ENCODE results near the gene BARHL1.

Gene BARHL1

DNA sequence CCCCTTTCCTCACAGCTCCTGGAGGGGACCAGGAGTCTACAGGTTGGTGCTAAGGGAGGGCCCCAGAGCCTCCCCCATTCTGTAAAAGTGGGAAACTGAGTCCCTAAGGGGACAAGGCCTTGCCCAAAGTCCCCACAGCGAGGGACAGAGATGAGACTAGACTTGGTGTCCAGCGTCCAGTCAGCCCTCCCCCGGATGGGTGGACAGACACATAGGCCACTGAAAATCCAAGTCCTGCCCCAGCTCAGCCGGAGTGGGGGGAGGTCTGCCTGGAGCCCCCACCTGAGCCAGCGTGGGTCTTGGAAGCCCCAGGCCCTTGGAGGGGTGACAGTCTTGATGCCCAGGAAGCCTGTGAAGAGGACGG, 5.2 kb downstream of the BARHL1 start:
- DNase-seq (ENCODE audit: low read depth), result no peak

DNA sequence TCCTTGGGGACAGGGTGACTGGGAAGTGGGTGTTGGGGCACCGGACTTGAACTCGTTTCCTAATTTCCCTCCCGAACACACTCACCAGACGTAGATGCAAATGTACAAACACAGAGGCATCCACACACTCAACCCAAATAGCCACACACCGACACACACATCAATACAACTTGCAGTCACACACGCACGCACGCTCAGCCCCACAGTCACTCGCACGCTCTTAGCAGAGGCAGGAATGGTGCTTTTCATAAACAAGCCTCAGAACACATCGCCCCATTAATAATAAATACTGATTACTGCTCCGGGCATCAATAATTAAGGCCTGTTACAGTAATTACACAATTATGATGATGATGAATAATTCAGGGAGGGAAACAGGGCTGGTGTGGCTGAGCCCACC, 5.7 kb downstream of the BARHL1 start:
- no peak for DNase-seq (ENCODE audit: low read depth)

DNA sequence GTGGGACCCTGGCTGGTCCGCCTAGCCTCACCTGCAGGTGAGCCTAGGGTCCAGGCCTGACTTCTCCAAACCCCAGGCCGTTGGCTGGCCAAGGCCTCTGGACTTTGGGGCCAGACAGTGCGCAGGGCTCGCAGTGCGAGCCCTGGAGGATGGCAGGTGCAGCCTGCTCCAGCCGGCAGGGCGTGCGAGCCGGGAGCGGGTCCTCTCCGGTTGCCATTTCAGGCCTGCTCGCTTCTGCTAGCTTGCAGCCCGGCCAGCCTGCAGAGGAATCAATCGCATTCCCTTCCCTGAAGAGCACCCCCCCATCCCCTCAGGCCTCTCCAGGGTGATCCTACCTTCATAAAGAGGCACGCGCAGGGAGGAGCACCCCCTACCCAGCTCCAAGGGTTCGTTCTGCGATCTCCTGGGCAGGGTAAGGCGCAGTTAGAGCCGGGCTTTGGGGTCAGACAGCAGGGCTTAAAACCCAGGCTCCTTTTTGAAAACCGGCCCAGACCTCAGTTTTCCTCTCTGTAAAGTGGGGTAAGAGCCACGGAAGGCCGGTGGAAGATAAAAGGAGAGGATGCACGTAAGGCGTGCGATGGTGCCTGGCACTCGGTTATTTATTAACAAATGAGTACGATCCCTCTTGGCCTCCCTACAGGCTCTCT, 6.2 kb downstream of the BARHL1 start:
- no peak for DNase-seq (ENCODE audit: low read depth)

DNA sequence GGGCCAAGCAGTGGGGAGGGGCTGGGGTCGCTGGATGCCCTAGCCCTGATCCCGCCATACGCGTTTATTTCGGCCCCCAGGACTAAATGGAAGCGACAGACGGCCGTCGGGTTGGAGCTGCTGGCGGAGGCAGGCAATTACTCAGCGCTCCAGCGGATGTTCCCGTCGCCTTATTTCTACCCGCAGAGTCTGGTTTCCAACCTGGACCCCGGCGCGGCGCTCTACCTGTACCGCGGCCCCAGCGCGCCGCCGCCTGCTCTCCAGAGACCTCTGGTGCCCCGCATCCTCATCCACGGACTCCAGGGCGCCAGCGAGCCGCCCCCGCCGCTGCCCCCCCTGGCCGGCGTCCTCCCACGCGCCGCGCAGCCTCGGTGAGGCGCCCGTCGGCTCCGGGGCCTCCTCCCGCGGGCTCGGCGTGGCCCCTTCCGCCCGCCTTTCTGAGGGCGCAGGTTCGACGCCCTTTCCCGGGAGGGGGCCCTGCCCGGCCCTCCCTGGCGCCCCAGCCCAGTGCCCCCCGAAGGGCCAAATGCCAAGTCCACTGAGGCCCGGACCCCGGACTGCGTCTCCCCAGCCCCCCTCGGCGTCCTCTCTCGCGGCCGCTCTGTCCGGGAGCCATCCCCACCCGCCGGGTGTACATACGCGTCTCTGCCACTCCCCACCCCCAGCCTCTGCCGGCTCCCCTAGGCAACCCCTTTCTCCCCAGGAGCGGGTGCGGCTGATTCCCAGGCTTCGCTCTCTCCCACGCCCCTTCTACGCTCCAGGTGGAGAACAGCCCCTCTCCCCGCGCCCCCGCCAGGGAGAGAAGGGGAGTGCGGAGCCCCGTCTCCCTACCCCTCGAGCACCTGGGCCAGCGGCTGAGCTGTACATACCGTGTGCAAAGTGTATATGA, 7.0 kb downstream of the BARHL1 start:
- DNase-seq (ENCODE audit: low read depth), result no peak

DNA sequence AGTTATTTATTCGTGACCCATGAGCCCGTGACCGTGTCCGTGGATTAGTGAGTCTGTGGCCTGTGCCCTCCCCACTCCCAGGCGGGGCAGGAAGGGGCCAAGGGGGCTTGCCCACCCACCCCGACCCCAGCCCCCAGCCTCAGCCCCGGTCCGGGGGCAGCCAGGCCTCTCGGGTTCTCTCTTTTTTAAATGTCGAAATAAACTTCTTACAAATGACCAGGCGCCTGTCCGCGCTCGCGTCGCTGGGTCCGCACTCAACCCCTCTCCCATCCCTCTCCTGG, 7.6 kb downstream of the BARHL1 start:
- DNase-seq (ENCODE audit: low read depth), result no peak

DNA sequence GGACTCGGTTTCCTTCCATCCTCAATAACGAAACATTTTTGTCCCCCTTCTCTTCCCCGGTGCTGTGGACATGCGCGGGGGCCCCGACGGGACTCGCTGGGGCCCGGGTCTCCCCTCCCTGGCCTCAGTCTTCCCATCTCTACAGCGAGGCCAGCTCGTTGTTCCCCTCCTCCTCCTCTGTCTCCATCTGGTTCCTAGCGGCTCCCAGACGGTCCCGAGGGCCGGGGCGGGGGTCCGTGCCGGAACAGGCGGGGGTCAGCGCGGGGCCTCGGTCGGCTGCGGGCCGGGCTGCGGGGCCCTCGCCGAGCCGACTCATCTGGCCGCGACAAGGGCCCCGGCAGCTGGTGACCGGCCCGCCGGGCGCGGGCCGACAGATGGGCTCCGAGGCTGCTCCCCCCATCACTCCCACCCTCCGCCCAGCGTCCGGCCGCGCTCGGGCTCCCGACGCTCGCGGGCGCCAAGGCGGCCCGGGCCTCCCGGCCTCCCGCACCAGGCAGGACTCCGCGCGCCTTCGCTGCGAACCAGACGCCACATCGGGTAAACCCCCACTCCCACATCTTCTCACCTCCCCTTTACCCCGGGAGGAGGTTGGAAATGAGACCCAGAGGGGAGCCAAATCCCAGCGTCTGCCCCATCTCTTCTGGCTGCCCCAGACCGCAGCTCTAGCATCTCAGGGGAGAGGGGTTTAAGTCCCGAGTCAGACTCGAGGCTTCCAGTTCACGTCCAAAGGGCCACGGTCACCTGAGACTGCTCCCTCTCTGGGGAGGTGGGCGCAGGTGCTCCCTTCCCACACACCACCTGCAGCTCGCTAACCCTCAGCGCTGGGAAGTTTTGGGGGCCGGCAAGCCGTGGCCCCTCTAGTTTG, 8.1 kb downstream of the BARHL1 start:
- DNase-seq (ENCODE audit: low read depth), result no peak

DNA sequence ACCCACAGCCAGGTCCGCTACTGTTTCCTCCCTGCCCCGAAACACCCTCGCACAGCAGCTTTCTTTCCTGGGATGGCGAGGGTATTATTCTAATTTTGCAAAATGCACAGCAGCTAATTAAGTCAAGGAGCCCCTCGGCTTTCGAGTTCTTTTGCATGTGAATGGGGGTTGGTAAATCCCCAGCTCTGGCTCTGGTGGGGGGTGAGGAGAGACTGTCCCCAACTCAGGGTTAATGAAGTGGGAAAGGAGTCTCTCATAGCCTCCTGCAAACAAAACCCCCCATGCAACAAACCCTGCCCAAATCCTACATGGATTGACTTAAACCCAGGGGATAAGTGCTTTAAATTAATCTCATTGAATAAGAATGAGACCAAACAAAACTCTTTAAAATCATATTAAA, 8.8 kb downstream of the BARHL1 start:
- DNase-seq (ENCODE audit: low read depth), result no peak

DNA sequence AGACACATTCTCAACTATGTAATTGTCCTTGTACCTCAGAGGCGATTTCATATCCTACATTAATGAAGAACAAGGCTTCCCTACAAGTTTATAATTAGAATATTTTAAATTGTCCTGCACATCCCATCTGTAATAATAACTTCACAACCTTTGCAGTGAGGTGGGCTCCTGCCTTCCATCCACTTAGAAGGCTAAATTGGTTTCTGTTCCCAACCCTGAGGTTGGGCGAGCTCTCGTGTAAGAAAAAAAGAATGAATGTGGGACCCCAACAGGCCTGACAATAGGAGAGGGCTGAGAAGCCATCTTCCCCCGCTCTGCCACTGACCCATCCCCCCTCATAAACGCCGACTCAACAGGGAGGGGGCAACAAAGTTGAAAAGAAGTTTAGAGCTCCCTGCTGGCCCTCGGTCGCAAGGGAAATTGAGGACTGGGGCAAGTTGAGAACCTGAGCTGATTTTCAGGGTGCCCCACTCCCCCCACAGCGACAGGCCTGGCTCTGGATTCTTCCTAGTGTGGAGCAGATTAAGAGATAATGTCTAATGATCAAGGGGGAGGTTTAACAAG, 9.4 kb downstream of the BARHL1 start:
- no peak for DNase-seq (ENCODE audit: low read depth)

DNA sequence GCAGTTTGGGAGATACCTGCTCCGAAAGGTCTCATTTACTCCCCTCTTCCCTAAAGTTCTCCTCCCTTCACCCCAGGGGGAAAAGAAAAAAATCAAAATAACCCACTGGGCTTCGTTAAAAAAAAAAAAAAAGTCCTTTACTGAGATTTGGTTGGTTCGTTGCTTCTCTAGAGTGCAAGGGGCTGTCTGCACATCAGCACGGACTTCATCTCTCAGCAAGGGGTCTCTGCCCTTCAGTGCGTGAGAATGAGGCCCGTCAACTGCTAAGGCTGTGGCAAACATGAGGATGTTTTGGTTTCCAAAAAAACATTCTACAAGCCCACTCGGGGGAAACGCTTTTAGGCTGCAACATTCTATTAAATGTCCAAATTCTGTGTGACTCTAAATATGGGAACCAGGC, 10.0 kb downstream of the BARHL1 start:
- no peak for DNase-seq (ENCODE audit: low read depth)

DNA sequence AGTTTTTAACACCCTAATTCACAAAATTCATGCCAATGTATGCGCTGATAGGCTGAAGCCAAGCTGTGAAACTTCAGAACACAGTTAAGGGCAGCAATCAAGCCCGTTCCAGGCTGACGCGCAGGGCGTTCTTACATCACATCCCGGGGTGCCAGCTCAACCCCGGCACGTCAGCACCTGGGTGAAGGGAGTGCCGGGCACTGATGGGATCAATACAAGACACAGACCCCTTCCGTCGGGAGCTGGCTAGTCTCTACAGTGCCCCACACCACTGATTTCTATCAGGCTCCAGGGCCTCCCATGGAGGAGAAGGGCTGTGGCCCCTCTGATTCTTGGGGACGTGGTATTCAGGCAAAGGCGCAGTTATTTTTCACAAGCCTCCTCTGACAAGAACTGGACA, 12.0 kb downstream of the BARHL1 start:
- no peak for DNase-seq (ENCODE audit: low read depth)

DNA sequence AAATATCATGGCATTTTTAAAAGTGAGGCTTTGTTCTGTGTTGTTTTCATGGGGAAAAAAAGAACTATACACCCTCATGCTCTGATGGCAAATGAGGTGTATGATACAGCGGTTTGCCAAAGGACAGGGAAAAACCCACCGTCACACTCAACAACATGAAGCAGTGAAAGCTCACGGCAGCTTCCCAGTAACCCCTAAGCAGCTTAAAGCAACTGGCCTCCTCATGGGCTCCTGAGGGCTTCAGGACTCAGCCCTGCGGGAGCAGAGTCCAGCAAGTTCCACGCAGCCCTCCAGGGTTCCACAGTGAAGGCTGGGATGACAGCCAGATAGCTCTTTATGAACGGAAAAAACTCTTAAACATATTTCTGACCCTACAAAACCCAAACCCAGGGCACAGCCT, 12.9 kb downstream of the BARHL1 start:
- DNase-seq (ENCODE audit: low read depth), result no peak

DNA sequence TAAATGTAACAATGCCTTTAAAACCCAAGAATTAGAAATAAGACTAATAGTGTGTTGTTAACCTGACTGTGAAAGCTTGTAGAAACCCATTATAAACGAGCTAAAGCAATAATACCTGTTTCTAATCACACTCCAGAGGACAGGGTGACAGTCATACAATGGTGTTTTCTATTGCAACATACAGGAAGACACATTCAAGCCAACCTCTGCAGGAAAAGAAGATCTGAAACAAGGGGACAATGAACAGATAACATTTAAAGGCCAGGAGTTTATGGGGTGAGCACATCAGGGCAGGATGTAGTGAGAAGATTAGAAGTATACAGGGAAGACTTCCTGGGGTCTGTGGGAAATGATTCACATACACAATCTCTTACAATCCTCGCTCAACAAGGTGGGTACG, 13.8 kb downstream of the BARHL1 start:
- no peak for DNase-seq (ENCODE audit: low read depth)

DNA sequence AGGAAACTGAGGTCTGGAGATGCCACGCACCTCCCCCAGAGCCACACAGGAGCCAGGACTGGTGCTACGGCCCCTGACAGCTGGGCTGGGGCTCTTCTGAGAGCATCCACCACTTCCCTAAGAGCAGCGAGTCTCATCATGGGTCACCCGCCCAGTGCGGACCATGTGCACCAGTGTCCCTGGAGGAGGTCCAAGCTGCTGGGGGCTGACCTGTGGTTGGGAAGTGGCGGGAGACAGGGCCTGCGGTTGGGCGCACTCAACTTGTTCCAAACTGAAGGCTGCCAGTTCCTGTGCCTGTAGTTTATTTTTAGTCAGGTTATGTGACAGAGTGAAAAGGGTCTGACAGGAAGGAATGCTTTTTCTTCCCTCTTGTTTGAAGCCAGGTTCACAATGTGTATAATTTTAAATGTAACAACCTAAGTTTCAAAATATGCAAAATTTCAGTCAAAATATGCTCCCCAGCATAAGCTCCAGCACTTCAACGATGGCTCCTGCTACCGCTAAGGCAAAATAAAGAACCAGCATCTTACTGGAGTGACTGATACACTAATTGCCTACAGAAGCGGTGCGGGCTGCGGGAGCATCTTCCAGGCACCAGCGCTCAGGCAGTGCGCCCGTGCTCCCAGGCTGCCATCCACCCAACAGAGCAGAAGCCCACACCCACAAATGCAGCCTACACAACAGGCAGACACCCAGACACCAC, 14.8 kb downstream of the BARHL1 start:
- no peak for DNase-seq (ENCODE audit: low read depth)

DNA sequence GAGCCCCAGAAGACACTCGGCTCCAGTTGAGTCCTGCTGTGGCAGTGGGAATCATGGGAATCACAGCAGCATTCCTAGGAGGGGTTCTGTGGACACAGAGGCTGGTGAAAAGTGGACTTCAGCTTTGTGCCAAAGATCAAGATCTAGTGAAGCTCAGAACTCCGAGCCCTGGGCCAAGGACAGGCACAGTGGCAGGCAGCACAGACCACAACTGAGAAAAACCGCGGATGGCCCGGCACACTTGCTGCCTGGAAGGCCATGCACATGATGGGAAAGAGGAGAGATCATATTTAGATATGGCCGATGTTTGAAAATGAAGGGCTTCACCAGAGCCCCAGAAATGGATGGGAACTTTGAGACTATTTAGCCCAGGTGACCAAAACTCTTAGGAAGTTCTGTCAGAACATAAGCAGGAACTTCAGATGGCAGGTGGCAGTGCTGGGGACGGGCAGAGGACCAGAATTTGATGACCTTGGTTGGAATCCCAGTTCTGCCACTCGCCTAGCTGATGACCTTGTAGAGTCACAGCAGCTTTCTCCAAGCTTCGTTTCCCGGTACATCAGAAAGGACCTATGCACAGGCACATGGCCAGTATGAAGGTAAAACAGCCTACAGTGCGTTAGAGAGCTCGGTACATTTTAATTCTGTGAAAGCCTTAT, 18.0 kb downstream of the BARHL1 start:
- DNase-seq (ENCODE audit: low read depth), result no peak

DNA sequence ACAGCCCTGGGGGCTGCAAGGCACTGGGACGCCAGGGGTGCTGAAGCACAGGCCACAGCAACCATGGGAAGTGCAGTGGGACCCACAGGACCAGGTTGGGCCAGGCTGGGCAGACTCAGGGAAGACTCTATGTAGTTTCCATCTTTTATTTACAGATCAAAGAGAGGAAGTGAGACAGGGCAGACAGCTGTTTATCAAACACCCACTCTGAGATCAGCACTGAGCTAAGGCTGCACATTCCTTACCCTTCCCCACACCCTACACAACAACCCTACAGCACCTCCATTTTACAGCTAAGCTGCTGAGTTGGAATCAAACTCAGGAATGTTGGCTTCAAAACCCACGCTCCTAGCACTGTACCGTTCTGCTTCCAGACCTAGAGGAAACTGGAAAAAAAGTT, 19.8 kb downstream of the BARHL1 start:
- DNase-seq (ENCODE audit: low read depth), result no peak

DNA sequence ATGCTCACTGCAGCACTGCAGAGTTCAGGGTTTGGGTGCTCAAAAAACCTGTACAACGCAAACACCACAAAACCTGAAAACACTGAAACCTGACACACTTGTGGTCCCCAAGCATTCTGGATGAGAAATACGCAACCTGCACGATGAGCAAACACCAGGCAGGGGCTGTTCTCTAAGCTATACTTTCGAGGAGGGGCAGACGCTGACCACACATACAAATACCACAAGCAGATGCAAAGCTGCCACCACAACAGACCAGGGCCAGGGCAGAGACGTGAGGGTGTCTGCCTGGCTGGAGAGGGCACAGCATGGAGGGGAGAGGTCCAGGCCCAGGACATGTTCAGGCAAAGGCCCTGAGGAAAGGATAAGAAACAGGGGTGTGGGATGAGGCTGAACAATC, 23.0 kb downstream of the BARHL1 start:
- DNase-seq (ENCODE audit: low read depth), result no peak

DNA sequence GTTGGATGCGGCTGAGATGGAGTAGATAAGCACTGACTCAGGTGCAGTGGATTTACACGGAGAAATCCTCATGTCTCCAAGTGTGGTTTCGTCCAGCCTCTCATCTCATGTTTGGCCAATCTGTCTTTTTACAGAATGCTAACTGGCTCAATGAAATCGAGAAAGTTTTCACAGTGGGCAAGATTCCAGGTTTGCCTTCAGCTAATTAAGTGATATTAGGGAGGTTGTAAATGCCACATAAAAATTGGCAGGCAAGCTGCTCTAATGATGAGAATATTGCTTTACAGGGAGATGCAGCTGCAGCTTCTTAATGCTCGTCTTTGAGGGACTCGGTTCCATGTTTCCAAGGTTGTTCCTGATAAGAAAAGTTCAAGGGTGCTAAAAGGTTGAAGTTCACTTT, 23.7 kb downstream of the BARHL1 start:
- DNase-seq (ENCODE audit: low read depth), result no peak

DNA sequence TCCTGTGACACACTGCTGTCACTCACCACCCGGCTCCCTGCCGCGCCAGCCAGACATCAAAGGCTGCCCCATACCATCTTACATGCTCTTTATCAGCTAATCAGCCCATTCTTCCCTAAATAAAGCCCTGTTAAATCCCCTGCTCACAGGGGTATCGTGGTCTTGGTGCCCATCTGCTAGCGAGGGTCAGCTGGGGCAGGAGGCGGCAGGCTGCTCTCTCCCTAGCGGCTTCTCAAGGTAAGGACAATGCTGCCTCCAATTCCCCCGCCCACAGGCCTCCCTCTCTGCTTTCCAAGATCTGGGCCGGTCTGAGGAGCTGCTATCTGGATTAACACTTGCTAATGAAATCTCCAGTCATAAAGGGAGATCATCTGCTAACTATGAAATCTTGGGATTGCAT, 26.8 kb downstream of the BARHL1 start:
- no peak for DNase-seq (ENCODE audit: low read depth)

DNA sequence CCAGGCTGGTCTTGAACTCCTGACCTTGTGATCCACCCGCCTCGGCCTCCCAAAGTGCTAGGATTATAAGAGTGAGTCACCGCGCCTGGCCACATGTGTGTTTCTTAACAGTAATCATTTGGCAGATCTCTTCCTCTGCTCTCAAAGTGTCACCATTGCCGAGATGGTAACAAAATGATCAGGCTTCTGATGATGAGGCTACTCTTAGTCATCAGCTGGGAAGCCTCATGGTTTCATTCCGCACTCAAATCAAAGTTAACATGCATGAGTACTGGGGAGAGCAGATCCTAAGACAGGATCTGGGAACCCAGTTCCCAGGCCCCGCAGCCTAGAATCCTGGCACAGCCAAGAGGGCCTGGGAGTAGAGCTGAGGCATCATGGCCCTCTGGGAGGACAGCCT, 27.4 kb downstream of the BARHL1 start:
- no peak for DNase-seq (ENCODE audit: low read depth)

DNA sequence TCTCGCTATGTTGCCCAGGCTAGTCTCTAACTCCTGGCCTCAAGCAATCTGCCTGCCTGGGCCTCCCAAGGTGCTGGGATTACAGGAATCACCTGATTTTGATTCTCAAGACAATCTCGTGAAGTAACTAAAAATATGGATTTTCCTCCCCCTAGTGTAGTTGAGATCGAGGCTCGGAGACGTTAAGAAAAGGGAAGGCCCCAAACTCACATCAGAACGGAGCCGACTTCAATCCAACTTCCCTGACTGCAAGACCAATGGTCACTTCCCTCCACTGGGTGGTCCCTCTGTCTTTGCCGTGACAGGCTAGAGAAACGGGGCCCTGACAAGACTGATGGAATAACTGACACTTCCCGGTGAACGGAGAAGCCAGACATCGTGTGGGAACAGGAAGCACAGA, 28.3 kb downstream of the BARHL1 start:
- DNase-seq (ENCODE audit: low read depth), result no peak

DNA sequence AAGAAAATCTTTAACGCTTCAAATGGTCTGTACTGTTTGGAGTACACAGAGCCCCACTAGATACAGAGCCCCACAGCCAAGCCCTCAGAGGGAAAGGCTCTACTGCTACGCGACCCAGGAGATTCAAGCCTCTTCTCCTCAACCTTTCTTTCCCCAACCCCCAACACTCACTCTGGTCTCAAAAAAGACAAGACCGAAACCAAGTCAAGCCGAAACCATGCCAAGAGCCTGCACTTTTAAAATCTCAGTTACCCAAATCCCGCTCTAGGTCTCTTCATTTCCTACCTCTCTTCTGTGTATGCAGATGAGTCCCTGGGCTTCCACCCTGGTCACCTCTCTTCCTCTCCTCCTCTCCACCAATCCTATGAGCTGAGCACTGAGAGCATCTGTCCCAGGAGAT, 31.9 kb downstream of the BARHL1 start:
- DNase-seq (ENCODE audit: low read depth), result no peak

DNA sequence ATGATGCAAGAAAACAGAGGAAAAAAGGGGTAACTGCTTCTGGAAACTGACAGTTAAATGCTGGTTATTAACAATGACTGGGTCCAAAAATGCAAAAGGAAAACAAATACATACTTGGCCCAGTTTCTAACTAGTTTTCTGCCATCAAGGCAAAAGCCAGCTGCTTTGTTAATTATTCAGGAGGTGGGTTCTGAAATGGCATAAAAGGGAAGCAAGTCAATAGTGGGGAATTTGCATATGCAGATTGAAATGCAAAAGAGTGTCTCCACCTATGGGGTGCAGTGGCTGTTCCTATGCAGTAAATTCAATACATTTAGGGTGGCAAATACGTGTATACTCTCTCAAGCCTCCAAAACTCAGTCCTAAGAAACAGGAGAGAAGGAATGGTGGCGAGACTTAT, 33.4 kb downstream of the BARHL1 start:
- DNase-seq (ENCODE audit: low read depth), result no peak
